Liver (tissue), 9 donors: ENCODE results near the gene BAK1. TPM values are rescaled to one million over a fixed set of nuclear protein-coding genes. Genes with fewer than 3 reads are reported as not detected.

Experiments
- DNase-seq: peaks from one replicate; pipeline ENCODE4 v3.0.0-alpha.2; 2017; ENCODE audit warnings: low spot score
- H3K27ac ChIP-seq, 2 donors: one replicate each; pipeline ENCODE4 v1.7.0; 2013; ENCODE audit warnings: inconsistent platforms in 2 of 2, low read length in 2 of 2, control low read depth in 1 of 2, low read depth in 1 of 2, mild to moderate bottlenecking in 1 of 2
- H3K27me3 ChIP-seq, 4 donors: one replicate each; pipeline versions ENCODE4 v1.6.1 to v1.7.0; 2013; ENCODE audit warnings: low read length in 3 of 4, inconsistent platforms in 1 of 4, mild to moderate bottlenecking in 1 of 4, moderate library complexity in 1 of 4; ENCODE audit not compliant: control insufficient read depth in 4 of 4, insufficient read depth in 4 of 4
- H3K36me3 ChIP-seq, 4 donors: one replicate each; pipeline versions ENCODE4 v1.6.1 to v1.7.0; 2013; ENCODE audit warnings: low read length in 3 of 4, mild to moderate bottlenecking in 3 of 4, low read depth in 1 of 4, moderate library complexity in 1 of 4; ENCODE audit not compliant: control insufficient read depth in 4 of 4, insufficient read depth in 3 of 4
- H3K4me1 ChIP-seq, 4 donors: one replicate each; pipeline versions ENCODE4 v1.6.1 to v1.7.0; 2013; ENCODE audit warnings: low read length in 3 of 4, mild to moderate bottlenecking in 3 of 4, moderate library complexity in 1 of 4; ENCODE audit not compliant: control insufficient read depth in 4 of 4, insufficient read depth in 4 of 4
- H3K4me3 ChIP-seq, 3 donors: one replicate each; pipeline versions ENCODE4 v1.6.1 to v1.7.0; 2013; ENCODE audit warnings: low read length in 3 of 3, control low read depth in 1 of 3, low read depth in 1 of 3, mild to moderate bottlenecking in 1 of 3
- H3K9ac ChIP-seq, 2 donors: one replicate each; pipeline ENCODE4 v1.7.0; 2013; ENCODE audit warnings: low read length in 2 of 2, mild to moderate bottlenecking in 2 of 2, moderate library complexity in 2 of 2, control low read depth in 1 of 2, low read depth in 1 of 2
- H3K9me3 ChIP-seq, 4 donors: one replicate each; pipeline versions ENCODE4 v1.6.1 to v1.7.0; 2013; ENCODE audit warnings: low read length in 3 of 4; ENCODE audit not compliant: control insufficient read depth in 4 of 4
- ATF3 ChIP-seq: IDR thresholded peaks from 2 replicates; pipeline ENCODE4 v1.6.1; 2016; ENCODE audit warnings: antibody characterized with exemption
- CTCF ChIP-seq: fragments of 150-350 bp; IDR thresholded peaks from 2 replicates; pipeline ENCODE4 v1.5.1; 2017; ENCODE audit warnings: improper control_type of control experiment, low read depth, low read length; ENCODE audit not compliant: missing input control
- EGR1 ChIP-seq, 2 donors: IDR thresholded peaks; 2 replicates each; pipeline ENCODE4 v1.6.1; 2016 to 2018; ENCODE audit warnings: antibody characterized with exemption in 2 of 2, low read depth in 2 of 2
- FOXA1 ChIP-seq: IDR thresholded peaks from 2 replicates; pipeline ENCODE4 v1.6.1; 2016; ENCODE audit warnings: antibody characterized with exemption
- FOXA2 ChIP-seq: IDR thresholded peaks from 2 replicates; pipeline ENCODE4 v1.6.1; 2016; ENCODE audit warnings: antibody characterized with exemption
- GABPA ChIP-seq, 2 donors: IDR thresholded peaks in 1 of 2; conservative IDR thresholded peaks in 1 of 2; 2 replicates each; pipeline ENCODE4 v1.6.1; 2016; ENCODE audit warnings: antibody characterized with exemption in 2 of 2, mild to moderate bottlenecking in 1 of 2, moderate library complexity in 1 of 2
- HNF4A ChIP-seq, 2 donors: conservative IDR thresholded peaks; 2 replicates each; pipeline ENCODE4 v1.6.1; 2016; ENCODE audit warnings: antibody characterized with exemption in 2 of 2, mild to moderate bottlenecking in 2 of 2
- HNF4G ChIP-seq: IDR thresholded peaks from 2 replicates; pipeline ENCODE4 v1.6.1; 2016; ENCODE audit warnings: antibody characterized with exemption
- JUND ChIP-seq, 2 donors: IDR thresholded peaks; 2 replicates each; pipeline ENCODE4 v1.6.1; 2016; ENCODE audit warnings: antibody characterized with exemption in 2 of 2
- MAX ChIP-seq: IDR thresholded peaks from 2 replicates; pipeline ENCODE4 v1.6.1; 2016; ENCODE audit warnings: antibody characterized with exemption
- NR2F2 ChIP-seq: IDR thresholded peaks from 2 replicates; pipeline ENCODE4 v1.6.1; 2016; ENCODE audit warnings: antibody characterized with exemption
- RAD21 ChIP-seq, 2 donors: IDR thresholded peaks; 2 replicates each; pipeline ENCODE4 v1.6.1; 2016; ENCODE audit warnings: antibody characterized with exemption in 2 of 2, mild to moderate bottlenecking in 2 of 2
- RXRA ChIP-seq, 2 donors: IDR thresholded peaks; 2 replicates each; pipeline ENCODE4 v1.6.1; 2017 to 2018; ENCODE audit warnings: antibody characterized with exemption in 2 of 2, mild to moderate bottlenecking in 1 of 2
- SP1 ChIP-seq: IDR thresholded peaks from 2 replicates; pipeline ENCODE4 v1.6.1; 2018; ENCODE audit warnings: antibody characterized with exemption, mild to moderate bottlenecking
- TAF1 ChIP-seq: conservative IDR thresholded peaks from 2 replicates; pipeline ENCODE4 v1.6.1; 2016; ENCODE audit warnings: antibody characterized with exemption, mild to moderate bottlenecking
- YY1 ChIP-seq: IDR thresholded peaks from 2 replicates; pipeline ENCODE4 v1.6.1; 2016; ENCODE audit warnings: antibody characterized with exemption, mild to moderate bottlenecking
- WGBS: extraction: QIAGEN DNeasy Blood & Tissue Kit; methylation state at CpG from one replicate; pipeline ENCODE4 v1.1.7; 2013; 5-methylcytosine and 5-hydroxymethylcytosine counted together
- polyA plus RNA-seq, 2 donors: library from polyadenylated mRNA; stranded (reverse) in 1 of 2; unstranded in 1 of 2; fragments of 200-250 nt in 1 of 2; fragments of >200 nt in 1 of 2; fragmentation: Nextera tagmentation in 1 of 2; extraction: Ambion mirVana in 1 of 2; gene quantifications; one replicate each; pipeline versions ENCODE4 v1.2.1 to v1.2.3, GENCODE V29; 2013 to 2015
- total RNA-seq, 2 donors: library from RNA; depleted of rRNA; stranded (reverse); fragments of >200 nt; gene quantifications; one replicate each; pipeline ENCODE4 v1.2.3, GENCODE V29; 2014
- TF ChIP-seq, protein P1 (sequence below): IDR thresholded peaks from 2 replicates; pipeline ENCODE4 v1.6.1; 2016; ENCODE audit warnings: antibody characterized with exemption, mild to moderate bottlenecking
- TF ChIP-seq, protein P2 (sequence below): IDR thresholded peaks from 2 replicates; pipeline ENCODE4 v1.6.1; 2016; ENCODE audit warnings: antibody characterized with exemption
- donor health status: healthy.
- donor health status: healthy.
- donor health status: healthy.
- donor health status: healthy.
- donor health status: healthy.

The BAK1 gene
- total and polyA plus RNA-seq, 4 donors: 2.4 to 8.7 (median 5.3) TPM

- Histone ChIP-seq H3K4me1 (peaks cover 4 to 13% (median 5%) of the 10 kb centered on the region in 4 donors), H3K36me3 (peaks cover 0 to 20% (median 14%) of the 10 kb centered on the region in 4 donors), H3K9me3 (no peaks in the 10 kb centered on the region), H3K9ac (no peak overlapping the region), H3K4me3 (peak overlapping the region in 1 of 3 donors; percentile 29), H3K27me3 (no peaks in the 10 kb centered on the region), H3K27ac (peak overlapping the region in 1 of 2 donors; percentile 39)
- 75% methylated on average over 9 of the region's 9 CpGs for WGBS
- TF ChIP-seq MAX (no peak), ATF3 (no peak), RXRA (IDR thresholded peaks at IDR 0.05) (no peak), HNF4G (no peak), GABPA (IDR thresholded peaks at IDR 0.05 in 1 of 2, conservative IDR thresholded peaks at IDR 0.05 in 1 of 2) (no peak), FOXA1 (no peak), FOXA2 (no peak), SP1 (no peak), HNF4A (conservative IDR thresholded peaks at IDR 0.05) (no peak), YY1 (no peak), JUND (IDR thresholded peaks at IDR 0.05) (no peak), RAD21 (IDR thresholded peaks at IDR 0.05) (no peak), EGR1 (IDR thresholded peaks at IDR 0.05; ENCODE audit: low read depth in 2 of 2) (no peak), CTCF (no peak), NR2F2 (no peak), TAF1 (no peak)
- TF ChIP-seq, protein P1, sequence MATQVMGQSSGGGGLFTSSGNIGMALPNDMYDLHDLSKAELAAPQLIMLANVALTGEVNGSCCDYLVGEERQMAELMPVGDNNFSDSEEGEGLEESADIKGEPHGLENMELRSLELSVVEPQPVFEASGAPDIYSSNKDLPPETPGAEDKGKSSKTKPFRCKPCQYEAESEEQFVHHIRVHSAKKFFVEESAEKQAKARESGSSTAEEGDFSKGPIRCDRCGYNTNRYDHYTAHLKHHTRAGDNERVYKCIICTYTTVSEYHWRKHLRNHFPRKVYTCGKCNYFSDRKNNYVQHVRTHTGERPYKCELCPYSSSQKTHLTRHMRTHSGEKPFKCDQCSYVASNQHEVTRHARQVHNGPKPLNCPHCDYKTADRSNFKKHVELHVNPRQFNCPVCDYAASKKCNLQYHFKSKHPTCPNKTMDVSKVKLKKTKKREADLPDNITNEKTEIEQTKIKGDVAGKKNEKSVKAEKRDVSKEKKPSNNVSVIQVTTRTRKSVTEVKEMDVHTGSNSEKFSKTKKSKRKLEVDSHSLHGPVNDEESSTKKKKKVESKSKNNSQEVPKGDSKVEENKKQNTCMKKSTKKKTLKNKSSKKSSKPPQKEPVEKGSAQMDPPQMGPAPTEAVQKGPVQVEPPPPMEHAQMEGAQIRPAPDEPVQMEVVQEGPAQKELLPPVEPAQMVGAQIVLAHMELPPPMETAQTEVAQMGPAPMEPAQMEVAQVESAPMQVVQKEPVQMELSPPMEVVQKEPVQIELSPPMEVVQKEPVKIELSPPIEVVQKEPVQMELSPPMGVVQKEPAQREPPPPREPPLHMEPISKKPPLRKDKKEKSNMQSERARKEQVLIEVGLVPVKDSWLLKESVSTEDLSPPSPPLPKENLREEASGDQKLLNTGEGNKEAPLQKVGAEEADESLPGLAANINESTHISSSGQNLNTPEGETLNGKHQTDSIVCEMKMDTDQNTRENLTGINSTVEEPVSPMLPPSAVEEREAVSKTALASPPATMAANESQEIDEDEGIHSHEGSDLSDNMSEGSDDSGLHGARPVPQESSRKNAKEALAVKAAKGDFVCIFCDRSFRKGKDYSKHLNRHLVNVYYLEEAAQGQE: no peak
- TF ChIP-seq, protein P2, sequence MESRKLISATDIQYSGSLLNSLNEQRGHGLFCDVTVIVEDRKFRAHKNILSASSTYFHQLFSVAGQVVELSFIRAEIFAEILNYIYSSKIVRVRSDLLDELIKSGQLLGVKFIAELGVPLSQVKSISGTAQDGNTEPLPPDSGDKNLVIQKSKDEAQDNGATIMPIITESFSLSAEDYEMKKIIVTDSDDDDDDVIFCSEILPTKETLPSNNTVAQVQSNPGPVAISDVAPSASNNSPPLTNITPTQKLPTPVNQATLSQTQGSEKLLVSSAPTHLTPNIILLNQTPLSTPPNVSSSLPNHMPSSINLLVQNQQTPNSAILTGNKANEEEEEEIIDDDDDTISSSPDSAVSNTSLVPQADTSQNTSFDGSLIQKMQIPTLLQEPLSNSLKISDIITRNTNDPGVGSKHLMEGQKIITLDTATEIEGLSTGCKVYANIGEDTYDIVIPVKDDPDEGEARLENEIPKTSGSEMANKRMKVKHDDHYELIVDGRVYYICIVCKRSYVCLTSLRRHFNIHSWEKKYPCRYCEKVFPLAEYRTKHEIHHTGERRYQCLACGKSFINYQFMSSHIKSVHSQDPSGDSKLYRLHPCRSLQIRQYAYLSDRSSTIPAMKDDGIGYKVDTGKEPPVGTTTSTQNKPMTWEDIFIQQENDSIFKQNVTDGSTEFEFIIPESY: no peak
- DNase-seq: no peak
Measured at GRCh38 chr6:33578588-33579011, 1.5 kb downstream of the BAK1 start.
